Uterus (tissue), 4 donors: Measurements from ENCODE around the gene NBEA. TPM values are rescaled to one million over a fixed set of nuclear protein-coding genes. Genes with fewer than 3 reads are reported as not detected.
A peak's percentile ranks its signal among the peaks of the same experiment; 100 is the strongest.

Experiments used
- DNase-seq, 2 donors: peaks; one replicate each; pipeline ENCODE4 v3.0.0-alpha.2; 2019 to 2020
- H3K27ac ChIP-seq, 2 donors: fragments of 200-600 bp; sonication (generic); 1 replicate in 1 of 2; 2 replicates in 1 of 2; pipeline ENCODE4 v1.5.1; 2016 to 2018
- H3K27me3 ChIP-seq, 2 donors: fragments of 200-600 bp; sonication (generic); one replicate each; pipeline ENCODE4 v1.5.1; 2018 to 2019; ENCODE audit warnings: control low read depth in 1 of 2
- H3K36me3 ChIP-seq, 2 donors: fragments of 200-600 bp; sonication (generic); one replicate each; pipeline ENCODE4 v1.5.1; 2019; ENCODE audit warnings: control low read depth in 1 of 2
- H3K4me1 ChIP-seq, 2 donors: fragments of 200-600 bp; sonication (generic); one replicate each; pipeline ENCODE4 v1.5.1; 2018 to 2019; ENCODE audit warnings: control low read depth in 1 of 2
- H3K4me3 ChIP-seq, 2 donors: fragments of 200-600 bp; sonication (generic); 1 replicate in 1 of 2; 2 replicates in 1 of 2; pipeline ENCODE4 v1.5.1; 2018 to 2019; ENCODE audit warnings: mild to moderate bottlenecking in 1 of 2
- H3K9me3 ChIP-seq, 2 donors: fragments of 200-600 bp; sonication (generic); one replicate each; pipeline ENCODE4 v1.5.1; 2019; ENCODE audit warnings: control low read depth in 1 of 2
- POLR2A ChIP-seq, 2 donors: fragments of 450-650 bp; IDR thresholded peaks; one replicate each; pipeline ENCODE4 v1.6.1; 2016; ENCODE audit warnings: antibody characterized with exemption in 2 of 2, mild to moderate bottlenecking in 1 of 2, moderate library complexity in 1 of 2
- intact Hi-C: fragments of 100-400 bp; cut with DNase I; formaldehyde crosslinking; loops from one replicate; pipeline ENCODE4 v1.15.1; 2023; ENCODE audit warnings: low total_unique reads
- total RNA-seq, 4 donors: library from RNA; depleted of rRNA in 3 of 4; stranded (reverse); fragments of >200 nt in 3 of 4; gene quantifications; one replicate each; pipeline versions ENCODE4 v1.1.0 to v1.2.4, GENCODE V29; 2014 to 2023
- TF ChIP-seq, protein P1 (sequence below), 4 experiments: fragments of 200-600 bp in 2 of 4; fragments of 450-650 bp in 2 of 4; sonication (generic) in 2 of 4; IDR thresholded peaks; one replicate each; pipeline ENCODE4 v1.5.1; 2016 to 2019; ENCODE audit warnings: antibody characterized with exemption in 4 of 4, mild to moderate bottlenecking in 2 of 4, moderate library complexity in 1 of 4
- donor health status: DM: yes; HTN: yes; CAD: no.

The NBEA gene
- total RNA-seq, 4 donors from 2014 or later: 15.6 to 58.1 (median 37.3) TPM

DNA sequence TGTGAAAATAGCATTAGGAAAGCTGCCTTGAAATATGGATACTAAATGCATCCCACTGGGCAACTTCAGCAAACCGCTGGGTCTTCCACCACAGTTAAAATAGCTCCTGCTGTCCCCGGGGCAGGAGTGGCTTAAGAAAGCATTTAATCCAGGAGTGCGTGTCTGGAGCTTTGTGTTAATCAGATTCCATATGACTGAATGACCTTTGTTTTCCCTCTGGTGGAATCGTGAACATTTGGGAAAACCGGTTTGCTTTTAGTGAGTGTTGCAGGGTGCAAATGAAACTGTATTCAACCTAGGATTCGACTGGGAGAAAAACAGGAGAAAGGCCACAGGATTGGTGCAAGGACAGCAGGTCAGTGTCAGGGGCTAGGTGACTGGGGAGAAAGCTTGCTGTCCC, 772.1 kb downstream of the NBEA start:
- Histone ChIP-seq H3K36me3 (no peaks in the 10 kb centered on the region), H3K27ac (no peak overlapping the region), H3K4me1 (no peaks in the 10 kb centered on the region), H3K9me3 (no peaks in the 10 kb centered on the region), H3K4me3 (no peak overlapping the region), H3K27me3 (no peaks in the 10 kb centered on the region)
- DNase-seq: no peak
- no peak for TF ChIP-seq POLR2A (IDR thresholded peaks at IDR 0.05)
- TF ChIP-seq, protein P1, sequence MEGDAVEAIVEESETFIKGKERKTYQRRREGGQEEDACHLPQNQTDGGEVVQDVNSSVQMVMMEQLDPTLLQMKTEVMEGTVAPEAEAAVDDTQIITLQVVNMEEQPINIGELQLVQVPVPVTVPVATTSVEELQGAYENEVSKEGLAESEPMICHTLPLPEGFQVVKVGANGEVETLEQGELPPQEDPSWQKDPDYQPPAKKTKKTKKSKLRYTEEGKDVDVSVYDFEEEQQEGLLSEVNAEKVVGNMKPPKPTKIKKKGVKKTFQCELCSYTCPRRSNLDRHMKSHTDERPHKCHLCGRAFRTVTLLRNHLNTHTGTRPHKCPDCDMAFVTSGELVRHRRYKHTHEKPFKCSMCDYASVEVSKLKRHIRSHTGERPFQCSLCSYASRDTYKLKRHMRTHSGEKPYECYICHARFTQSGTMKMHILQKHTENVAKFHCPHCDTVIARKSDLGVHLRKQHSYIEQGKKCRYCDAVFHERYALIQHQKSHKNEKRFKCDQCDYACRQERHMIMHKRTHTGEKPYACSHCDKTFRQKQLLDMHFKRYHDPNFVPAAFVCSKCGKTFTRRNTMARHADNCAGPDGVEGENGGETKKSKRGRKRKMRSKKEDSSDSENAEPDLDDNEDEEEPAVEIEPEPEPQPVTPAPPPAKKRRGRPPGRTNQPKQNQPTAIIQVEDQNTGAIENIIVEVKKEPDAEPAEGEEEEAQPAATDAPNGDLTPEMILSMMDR (IDR thresholded peaks at IDR 0.05): no peak
- intact Hi-C loops: no loop called here

DNA sequence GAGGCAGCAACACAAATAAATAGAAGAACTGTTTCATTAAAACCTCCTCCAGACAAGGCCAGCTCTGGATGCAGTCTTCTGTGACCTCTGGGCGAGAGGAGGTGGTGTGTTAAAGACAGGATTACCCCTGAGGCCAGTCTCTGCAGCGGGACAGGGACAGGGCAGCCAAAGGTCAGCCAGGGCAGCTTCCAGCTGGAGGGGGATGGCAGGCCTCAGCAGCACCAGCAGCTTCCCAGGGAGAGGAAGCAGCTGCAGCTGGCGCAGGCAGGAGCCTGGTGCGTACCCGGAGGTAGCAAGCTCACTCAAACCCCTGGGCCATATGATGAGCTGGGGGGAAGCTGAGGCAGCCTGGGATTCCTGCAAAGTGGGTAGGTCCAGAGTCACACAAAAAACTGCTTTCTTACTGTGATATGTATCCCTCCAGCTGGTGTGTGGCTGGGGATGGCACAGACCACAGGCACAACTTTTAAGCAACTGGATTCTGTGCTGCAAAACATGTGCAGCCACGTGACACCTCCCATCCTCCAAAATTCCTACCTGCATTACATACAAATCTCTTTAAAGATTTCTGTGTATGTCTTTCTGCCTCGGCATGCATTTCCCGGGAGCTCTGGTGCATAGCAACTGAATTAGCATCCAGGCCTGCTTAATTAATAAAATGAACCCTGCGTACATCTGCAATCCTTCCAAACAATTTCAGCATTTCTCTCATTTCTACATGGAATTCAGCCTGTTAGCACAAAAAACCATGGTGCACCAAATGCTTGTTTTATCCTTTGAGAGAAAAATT, 772.7 kb downstream of the NBEA start:
- DNase-seq: no peak

DNA sequence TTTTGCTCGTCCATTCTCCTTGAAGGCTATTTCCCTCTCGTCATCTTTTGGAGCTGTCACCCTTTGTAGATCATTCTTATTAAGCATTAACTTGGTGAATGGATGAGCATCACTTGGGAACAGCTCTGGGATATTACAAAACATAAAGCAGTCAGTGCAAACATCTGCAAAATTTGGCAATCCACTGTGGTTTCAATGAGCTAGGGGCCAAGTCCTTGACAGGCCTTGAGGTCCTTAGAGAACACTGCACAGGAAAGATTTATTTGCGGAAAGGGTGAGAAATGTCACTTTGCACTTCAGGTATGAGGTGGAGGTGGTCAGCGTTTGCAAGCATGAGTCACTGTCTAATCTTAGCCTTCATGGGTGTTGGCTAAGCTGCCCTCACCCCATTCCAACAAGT, 774.1 kb downstream of the NBEA start:
- Histone ChIP-seq H3K36me3 (no peaks in the 10 kb centered on the region), H3K27ac (no peak overlapping the region), H3K4me3 (no peak overlapping the region), H3K4me1 (no peaks in the 10 kb centered on the region), H3K9me3 (no peaks in the 10 kb centered on the region), H3K27me3 (no peaks in the 10 kb centered on the region)
- intact Hi-C loops: no loop called here
- DNase-seq: peak in 1 of 2 donors; percentile 40
- TF ChIP-seq, protein P1 (IDR thresholded peaks at IDR 0.05): no peak
- TF ChIP-seq POLR2A (IDR thresholded peaks at IDR 0.05): no peak

More for the DNA sequence above, 772.7 kb downstream of the NBEA start:
- Histone ChIP-seq H3K36me3 (no peaks in the 10 kb centered on the region), H3K9me3 (no peaks in the 10 kb centered on the region), H3K27me3 (no peaks in the 10 kb centered on the region), H3K4me1 (no peaks in the 10 kb centered on the region), H3K4me3 (no peak overlapping the region), H3K27ac (no peak overlapping the region)
- intact Hi-C loops: no loop called here
- no peak for TF ChIP-seq POLR2A (IDR thresholded peaks at IDR 0.05)
- TF ChIP-seq, protein P1 (IDR thresholded peaks at IDR 0.05): no peak

DNA sequence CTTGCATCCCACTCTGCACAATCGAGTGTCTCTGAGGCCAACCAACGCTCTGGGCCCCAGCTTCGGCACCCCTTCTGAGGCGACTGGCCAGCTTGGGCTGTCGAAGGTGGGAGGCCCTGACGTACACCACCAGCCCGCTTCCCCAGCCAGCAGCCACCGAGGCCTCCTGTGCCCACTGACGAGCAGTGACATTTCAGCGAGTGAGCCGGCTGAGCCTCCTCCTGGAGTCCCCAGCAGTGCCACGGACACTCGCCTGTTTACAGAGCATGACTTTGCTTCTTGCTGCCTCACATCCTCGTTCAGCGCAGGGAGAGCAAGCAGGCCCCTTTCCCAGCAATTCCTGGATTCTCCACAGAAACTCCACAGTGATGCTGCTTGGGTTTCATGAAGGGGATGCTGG, 774.7 kb downstream of the NBEA start:
- Histone ChIP-seq H3K4me1 (no peaks in the 10 kb centered on the region), H3K27ac (no peak overlapping the region), H3K4me3 (no peak overlapping the region), H3K9me3 (no peaks in the 10 kb centered on the region), H3K36me3 (no peaks in the 10 kb centered on the region), H3K27me3 (no peaks in the 10 kb centered on the region)
- intact Hi-C loops: no loop called here
- TF ChIP-seq, protein P1 (IDR thresholded peaks at IDR 0.05): no peak
- no peak for TF ChIP-seq POLR2A (IDR thresholded peaks at IDR 0.05)
- DNase-seq: no peak

DNA sequence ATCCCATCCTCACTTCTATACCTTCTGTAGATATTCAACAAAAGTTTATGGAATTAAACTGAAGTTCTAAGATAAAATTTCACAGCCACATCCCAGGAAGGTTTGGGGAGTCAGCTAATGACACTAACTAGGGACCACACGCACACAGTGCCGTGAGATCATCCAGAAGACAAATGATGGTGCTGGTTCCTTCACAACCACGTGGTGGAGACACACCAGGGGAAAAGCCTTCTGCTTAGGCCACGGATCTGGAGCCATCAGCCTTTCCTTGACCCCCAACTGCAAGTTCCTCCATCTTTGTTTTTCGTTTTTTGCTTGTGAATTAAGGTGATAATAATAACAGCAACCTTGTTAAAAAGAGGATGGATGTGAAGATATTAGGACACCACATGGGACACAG, 776.0 kb downstream of the NBEA start:
- intact Hi-C loops: no loop called here
- Histone ChIP-seq H3K27me3 (no peaks in the 10 kb centered on the region), H3K9me3 (no peaks in the 10 kb centered on the region), H3K27ac (no peak overlapping the region), H3K4me3 (no peak overlapping the region), H3K4me1 (no peaks in the 10 kb centered on the region), H3K36me3 (no peaks in the 10 kb centered on the region)
- no peak for DNase-seq
- no peak for TF ChIP-seq POLR2A (IDR thresholded peaks at IDR 0.05)
- TF ChIP-seq, protein P1 (IDR thresholded peaks at IDR 0.05): no peak
